ENCODE data around the gene SULF2.

SULF2 gene

DNA sequence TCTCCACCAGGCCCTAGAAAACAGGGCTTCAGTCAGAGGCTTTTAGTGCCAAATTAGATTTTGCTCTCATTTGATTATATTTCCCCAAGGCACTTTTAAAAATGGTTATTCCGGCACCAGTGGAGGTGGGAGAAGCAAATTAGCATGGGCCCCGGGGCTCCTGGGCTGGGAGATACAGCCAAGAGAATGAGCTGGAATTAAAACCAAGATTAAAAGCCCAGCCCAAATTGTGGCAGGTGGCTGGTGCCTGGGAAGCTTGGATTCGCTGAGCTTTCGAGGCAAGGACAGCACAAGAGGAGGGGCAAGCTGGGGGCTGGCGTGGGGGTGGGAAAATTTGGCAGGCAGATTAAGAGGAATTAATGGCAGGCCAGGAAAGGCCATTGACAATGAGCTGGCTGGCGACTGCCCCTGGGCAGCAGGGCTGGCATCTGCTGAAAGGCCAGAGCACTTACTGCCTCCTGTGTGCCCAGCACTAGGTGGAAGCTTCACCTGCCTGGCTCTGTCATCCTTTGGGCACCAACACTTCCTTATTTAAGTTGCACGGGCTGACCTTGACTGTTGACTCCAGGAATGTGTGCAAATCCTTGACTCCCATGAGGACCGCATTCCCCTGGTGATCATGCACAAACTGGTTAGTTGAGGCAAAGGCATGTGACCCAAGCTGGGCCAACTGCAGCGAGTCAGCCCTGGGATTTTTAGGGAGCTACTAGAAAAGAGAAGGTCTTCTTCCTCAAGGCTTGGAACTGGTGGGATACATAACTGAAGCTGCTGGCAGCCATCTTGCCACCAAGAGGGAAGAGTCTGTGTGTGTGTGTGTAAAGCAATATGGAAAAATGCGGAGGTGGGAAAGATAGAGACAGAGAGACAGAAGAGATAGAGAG, 76.1 kb downstream of the SULF2 start:
- no peak for DNase-seq

DNA sequence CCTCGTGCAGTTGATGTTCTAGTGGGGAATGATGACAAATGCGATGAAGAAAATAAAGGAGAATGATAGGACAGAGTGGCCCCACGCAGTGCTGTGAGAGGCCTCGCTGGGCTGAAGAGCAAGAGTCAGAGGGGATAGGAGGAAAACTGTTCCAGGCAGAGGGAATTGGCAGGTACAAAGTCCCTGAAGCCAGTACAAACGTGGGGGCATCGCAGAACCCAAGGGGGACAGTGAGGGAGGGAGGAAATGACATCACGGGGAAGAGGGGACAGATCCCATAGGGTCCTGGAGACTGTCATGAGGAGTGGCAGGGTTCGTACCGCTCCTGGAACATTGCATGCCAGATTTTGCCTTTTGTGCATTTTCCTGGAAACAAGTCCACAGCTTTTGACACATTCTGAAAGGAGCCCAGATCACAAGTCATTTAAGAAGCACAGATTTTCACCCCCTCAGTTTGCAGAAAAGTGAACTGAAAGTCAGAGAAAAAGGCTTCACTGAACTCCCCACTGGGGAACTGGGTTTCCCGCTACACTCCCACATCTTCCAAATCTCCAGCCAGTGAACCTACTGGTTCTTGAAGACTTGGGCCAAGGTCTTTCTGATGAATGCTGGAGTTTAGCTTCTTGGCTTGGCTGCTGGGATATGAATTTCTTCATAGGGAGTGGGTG, 77.0 kb downstream of the SULF2 start:
- no peak for DNase-seq

DNA sequence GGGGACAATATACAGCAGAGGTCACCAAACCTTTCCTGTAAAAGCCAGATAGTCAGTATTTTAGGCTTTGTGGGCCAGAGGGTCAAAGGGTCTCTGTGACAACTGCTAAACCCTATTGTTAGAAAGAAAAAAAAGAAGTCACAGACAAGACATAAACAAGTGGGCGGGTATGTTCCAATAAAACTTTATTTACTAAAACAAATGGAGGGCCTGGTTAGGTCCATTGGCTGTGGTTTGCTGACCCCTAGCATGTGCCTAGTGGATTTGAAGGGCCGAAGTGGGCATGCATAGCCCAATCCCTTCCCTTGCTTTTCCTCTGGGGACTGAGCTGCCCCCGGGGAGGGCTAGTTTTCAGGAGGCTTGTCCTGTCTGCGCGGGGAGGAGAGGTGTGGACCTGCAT, 78.9 kb downstream of the SULF2 start:
- no peak for DNase-seq

DNA sequence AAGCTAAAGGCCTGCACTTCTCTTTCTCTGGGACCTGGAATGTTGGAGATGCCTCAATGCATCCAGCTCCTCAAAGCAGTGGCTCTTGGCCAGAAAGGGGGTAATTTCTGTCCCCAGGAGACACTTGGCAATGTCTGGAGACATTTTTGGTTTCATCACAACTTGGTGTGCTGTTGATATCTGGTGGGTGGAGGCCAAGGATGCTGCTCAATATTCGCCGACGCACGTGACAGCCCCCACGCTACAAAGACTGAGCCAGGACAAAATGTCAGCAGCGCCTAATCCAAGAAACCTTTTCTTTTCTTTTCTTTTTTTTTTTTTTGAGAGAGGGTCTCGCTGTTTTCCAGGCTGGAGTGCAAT, 79.8 kb downstream of the SULF2 start:
- no peak for DNase-seq

DNA sequence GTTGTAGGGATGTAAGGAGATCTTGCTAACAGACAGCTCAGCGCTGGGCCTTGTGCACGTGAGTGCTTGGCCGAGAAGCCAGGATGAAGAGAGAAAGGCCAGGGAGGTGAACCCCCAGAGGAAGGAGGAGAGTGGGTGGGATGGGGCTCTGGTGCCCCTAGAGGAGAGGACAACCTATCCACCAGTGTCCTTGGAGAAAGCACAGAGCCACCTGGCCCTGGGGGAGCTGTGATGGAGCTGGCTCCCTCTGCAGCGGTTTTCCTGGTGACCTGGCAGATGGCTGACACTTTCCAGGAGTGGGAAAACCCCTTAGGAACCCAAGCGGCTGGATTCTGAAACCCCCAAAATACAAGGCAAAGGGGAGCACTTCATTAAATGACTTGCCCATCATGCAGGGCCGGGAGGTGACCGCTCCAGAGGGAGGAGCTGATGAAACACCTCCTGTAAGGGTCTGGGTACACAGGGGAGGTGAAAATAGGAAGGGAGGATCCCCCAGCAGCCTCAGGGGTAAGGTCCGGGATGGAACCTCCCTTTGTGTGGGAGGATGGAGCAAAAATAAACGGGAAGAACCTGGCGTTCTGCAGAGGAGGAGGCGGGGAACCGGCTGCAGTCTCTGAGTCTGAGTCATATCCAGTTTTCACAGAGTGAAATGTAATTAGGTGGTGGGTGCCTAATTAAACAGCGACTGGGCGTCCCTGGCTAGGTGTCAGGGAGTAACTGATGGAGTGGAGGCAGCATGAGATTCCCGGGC, 80.4 kb downstream of the SULF2 start:
- no peak for DNase-seq

DNA sequence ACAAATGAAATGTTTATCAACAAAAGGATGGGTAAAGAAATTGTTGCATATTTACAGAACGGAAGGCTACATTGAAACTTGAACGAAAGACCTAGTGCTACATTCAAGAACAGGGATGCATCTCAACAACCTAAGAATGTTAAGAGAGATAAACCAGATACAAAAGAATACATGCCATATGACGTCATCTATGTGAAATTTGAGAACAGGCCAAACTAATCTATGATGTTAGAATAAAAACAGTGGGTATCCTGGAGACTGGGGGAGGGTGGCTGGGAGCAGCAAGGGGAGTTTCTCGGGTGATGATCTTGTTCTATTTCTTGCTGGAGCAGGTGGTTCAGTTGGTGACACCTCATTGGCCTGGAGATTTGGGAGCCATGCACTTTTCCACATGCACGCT, 81.5 kb downstream of the SULF2 start:
- no peak for DNase-seq

DNA sequence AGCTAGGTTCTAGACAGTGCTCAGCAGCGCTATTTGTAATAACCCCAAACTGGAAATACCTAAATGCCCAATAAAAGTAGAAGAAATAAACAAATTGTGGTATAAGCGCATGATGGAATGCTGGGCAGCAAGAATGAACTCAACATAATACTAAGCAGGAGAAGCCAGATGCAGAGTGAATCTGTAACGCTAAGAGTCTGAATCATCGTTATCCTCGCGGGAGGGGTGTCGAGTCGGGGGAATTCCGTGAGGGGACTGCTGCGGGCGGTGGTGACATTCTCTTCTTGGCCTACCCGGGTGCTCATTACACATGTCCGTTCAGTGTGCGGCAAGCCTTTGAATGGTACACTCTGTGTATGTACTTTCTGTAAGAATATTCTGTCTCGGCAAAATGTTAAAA, 83.7 kb downstream of the SULF2 start:
- no peak for DNase-seq

DNA sequence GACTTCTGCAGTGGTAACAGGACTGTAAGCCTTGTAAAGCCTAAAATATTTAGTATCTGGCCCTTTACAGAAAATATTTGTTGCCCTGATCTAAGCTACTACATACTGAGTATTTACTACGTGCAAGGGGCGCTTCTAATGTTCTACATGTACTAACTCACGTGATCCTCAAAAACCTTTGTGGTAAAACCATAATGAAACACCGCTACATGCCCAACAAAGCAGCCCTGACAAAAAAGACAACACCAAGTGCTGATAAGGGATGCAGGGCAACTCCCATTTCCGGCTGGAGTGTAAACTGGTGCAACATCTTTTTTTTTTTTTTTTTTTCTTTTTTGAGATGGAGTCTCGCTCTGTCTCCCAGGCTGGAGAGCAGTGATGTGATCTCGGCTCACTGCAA, 85.0 kb downstream of the SULF2 start:
- DNase-seq = no peak

DNA sequence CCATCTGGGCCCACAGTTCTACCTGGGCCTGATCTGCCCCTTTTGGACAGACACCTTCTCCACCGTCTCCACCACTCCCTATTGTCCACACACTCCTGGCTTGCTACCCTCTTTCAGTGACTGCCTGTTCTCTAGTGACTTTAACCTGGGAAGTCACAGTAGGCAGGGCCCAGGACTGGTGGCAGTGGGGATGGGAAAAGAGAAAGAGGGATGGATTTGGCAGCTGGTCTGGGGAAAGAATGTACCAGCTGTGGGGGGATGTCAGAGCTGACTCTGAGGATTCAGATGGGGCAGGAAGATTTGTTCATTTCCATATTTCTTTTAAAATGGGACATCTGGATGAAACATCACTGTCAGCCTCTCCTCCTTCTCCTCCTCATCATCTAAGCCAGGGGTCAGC, 85.5 kb downstream of the SULF2 start:
- no peak for DNase-seq

DNA sequence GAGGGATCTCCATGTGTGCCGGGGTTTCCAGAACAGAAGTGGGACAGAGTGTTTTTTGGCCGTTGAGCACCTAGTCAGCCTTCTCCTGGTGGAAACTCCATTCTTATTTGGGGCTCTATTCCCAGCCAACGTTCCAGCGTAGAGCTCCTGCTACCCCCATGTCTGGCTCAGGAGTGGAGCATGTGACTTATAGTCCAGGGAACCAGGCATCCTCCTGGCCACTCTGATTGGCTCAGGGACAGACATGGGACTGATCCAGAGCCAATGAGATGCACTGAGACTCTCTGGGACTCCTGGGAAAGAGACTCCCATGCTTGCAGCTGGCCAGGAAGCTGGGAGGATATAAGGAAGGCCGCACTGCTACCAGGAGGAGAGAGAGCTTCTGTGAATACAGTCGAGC, 87.1 kb downstream of the SULF2 start:
- no peak for DNase-seq

DNA sequence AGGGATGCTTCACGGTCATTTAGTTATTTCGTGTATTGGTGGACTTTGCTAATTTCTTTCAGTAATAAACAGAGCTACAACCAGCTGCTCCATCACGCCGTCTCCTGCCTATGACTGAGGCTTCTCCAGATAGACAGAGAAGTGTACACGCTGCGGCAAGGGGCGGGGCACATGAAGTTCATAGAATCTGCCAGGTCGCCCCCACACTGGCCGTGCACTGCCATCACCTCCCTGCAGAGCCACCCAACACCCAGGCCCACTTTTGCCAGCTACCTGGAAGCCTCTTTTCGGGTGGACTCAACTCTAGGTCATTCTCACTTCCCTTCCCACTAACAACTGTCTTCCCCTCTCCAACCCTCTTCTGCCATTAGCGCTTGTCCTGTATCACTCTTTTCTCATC, 88.4 kb downstream of the SULF2 start:
- no peak for DNase-seq

DNA sequence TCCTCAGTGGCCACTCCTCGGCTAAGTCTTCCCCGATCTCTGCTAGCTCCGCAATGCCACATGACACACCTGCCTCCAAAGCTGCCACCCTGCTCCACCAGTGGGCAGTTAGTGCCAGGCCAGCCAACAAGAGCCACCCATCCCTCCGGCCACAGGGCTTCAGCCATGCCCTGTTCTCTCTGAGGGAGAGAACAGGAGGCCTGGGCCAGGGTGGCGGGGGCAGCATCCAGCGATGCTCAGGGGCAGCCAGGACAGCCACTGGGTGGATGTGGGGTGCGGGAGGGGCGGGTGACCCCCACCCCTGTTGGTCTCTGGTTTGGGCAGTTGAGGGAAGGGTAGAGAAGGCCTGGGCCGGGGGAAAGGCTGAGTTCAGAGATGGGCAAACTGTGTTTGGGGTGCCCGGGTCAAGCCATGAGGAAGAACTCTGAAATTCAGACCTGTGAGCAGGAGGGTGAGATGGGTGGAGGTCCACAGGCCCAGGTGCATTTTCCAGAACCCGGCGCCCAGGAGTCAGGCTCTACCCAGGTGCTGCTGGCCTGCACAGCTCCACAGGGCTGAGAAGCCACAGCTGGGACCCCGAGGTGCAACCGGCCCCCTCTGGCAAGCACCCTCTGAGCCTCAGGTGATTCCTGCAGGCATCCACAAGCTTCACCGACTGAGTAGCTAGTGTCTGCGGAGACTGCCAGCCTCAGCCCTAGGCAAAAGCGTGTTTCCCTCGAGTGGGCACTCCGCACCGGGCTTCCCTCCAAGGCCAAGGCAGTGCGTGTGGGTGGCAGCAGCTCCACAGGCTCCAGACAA, 91.1 kb downstream of the SULF2 start:
- no peak for DNase-seq

DNA sequence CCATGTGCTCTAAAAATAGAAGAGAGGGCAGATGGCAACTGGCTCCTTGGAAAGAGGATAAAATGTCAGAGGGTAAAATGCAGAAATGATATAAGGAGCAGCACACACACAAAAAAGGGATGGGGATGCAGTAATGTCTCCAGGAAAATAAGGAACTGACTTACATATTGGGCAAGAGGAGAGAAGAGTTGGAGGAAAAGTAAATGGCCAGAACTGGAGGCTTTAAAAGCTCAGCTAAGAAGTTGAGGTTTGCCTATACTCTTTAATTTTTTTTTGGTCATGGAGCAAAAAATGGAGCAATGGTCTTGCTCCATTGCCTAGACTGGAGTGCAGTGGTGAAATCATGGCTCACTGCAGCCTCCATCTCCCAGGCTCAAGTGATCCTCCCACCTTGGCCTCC, 93.7 kb downstream of the SULF2 start:
- no peak for DNase-seq

DNA sequence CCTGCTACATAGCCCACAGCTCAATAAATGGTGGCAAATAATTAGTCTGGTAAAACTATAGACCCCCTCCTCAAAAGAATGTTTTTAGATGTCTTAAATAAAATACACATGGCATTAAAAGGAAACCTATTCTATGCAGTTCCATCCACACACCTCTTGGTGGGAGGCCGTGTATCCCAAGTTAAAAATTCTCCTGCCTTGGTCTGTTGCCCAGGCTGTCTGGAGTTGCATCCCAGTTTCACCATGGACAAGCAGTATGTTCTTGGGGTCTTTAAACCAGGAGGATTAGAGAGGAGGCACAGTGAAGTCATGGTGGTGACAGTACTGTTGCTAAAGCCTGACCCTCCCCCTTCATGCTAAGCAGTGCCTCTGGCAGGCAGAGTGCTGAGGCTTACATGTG, 95.5 kb downstream of the SULF2 start:
- DNase-seq = no peak

DNA sequence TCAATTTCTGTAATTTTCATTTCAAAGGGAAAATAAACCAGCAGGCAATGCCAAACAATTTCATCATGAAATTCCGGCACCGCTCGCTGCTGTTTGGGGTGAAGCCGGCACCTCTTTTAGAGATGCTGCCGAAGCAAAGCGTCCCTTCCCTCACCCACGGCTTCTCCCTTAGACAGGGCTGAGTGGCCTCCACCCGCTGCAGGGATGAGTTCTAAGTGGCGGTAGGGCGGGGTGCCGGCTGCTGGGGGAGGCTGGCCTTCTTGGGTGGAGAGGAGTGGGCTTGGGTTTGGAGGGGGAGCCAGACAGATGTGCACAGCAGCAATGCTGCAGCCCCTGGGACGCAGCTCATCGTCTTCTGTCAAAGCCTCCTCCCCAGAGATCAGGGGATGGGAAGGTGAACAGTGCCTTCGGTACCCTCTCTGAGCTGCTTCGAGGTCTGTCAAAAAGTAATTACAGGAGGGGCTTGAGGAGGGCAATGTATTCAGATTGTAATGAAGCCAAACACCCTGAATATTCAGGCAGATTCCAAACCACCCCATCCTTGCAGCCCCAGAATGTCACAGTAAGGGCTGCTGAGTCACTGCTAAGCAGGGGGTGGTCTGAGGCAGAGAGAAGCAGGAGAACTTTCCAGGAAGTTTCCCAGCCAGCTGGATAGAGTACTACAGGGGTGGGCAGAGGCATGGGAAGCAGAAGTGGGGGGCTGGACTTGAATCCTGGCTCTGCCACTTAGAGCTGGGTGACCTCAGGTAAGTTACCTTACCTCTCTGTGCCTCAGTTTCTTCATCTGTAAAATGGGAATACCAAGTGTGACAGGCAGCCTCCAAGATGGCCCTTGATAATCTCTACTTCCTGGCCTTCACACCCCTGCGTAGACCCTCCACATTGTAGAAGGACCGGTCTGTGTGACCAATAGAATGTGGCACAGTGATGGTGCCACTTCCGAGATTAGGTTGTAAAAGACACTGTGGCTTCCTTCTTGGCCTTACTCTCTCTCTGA, 96.6 kb downstream of the SULF2 start:
- no peak for DNase-seq

DNA sequence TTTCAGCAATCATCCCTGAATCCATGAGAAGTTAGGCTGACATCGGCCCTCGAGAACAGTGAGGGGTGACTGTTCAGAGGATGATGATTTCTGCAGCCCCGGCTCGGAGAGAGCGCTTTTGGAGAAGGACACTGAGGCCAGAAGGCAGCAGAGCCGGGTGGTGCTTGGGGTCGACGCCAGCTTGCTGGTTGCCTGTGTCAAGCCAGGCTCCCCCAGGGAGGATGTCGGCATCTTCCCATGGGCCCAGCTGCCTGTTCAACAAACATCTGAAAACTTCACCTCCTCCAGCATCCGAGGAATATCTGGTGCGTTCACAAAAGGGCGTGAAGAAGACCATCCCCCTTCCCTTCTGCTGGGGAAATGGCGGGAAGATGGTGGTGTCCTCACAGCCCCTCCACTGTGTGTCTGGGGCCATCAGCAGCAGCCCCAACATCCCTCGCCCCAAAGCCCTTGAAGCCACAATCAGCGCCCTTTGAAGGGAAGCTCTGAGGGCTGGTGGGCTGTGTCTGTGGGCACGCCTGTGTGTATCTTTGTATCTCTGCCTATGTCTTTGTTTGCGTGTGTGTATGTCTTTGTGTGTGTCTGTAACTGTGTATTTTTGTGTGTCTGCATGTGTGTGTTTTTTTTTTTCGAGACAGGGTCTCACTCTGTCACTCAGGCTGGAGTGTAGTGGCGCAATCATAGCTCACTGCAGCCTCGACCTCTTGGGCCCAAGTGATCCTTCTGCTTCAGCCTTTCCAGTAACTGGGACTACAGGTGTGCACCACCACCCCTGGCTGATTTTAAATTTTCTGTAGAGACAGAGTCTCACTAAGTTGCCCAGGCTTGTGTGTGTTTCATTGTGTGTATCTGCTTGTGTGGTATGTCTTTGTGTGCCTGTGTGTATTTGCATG, 97.9 kb downstream of the SULF2 start:
- no peak for DNase-seq

DNA sequence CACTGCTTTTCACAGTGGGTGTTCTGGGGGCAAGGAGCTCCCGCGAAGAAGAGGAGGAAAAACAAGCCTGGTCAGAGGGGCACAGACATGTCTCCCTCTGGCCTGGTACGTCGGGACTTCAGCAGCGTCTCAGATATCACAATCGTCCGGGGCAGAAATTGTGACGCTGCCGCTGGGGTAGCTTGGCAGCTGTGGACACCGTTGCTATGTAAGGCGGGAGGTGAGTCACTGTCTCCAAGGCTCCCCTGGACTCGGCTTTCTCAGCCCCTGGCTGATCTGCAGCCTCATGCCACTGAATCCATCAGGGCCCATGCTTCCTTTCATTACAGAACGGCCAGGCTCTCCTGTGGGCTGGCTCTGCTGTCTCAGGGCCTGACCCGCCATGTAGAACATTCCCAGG, 98.7 kb downstream of the SULF2 start:
- DNase-seq = no peak

DNA sequence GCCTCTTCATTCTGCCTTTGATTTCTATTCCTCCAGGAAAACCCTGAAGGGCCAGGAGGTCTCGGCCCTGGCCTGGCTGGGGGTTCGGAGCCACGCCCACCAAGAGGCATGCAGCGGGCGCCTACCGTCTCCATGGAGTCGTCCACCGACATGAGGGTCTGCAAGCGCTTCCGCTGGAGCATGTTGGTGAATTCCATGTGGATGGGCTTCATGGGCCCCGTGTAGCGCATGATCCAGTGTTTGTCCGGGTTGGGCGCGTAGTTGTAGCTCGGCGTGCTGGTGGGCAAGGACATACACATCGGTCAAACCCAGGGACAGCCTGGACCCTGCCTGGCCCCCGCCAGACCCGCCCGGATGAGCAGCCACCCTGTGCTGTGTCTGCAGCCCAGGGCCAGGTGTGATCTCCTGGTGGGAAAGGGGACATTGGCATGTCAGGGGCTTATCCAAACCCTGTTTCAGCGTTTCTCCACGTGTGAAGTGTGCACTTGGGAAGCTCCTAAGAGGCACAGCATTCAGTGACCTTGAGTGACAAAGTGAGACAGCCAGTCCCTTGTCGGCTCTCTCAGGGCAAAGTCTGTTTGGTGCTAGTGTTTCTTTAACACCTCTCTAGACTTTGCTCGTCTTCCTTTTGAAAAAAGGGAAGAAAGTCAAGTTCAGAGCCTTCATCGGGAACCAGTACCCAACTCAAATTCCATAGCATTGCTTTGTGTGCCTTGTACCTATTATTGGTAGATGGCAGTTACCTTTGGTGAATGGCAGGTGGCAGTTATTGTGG, 100.8 kb downstream of the SULF2 start:
- no peak for DNase-seq

DNA sequence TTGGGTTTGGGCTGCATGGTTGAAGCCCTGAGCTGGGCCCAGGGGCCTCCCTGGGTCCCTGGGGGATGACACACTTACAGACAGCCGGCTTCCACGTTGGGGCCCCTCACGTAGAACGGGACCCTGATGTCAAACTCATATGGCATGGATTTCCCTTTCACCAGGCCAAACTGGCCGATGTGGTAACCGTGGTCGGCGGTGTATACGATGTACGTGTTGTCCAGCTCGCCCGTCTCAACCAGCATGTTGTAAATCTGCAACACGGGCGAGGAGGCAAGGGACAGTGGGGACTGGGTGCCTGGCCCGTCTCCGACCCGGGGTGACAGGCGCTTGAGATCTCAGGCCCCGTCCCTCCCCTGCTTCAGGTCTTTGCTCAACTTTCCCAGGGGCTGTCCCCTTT, 102.4 kb downstream of the SULF2 start:
- no peak for DNase-seq

All from DMS79 treated with DMSO at 0.1 percent for 48 hours (cell line).